Smooth muscle cell (in vitro differentiated cells): Measurements from ENCODE around the gene C1orf198. TPM values are rescaled to one million over a fixed set of nuclear protein-coding genes. Genes with fewer than 3 reads are reported as not detected.

Source experiments
- DNase-seq: peaks from one replicate; lab custom pipeline; 2025; ENCODE audit not compliant: unreplicated experiment; lab: John Stamatoyannopoulos, UW
- H2AFZ ChIP-seq: fragments of 200-600 bp; sonication (generic); 2 replicates; pipeline ENCODE4 v1.6.0; 2016; ENCODE audit warnings: antibody characterized with exemption, low read depth, mild to moderate bottlenecking
- H3F3A ChIP-seq: fragments of 200-600 bp; sonication (generic); 2 replicates; pipeline ENCODE4 v1.6.0; 2017; ENCODE audit warnings: antibody characterized with exemption, low read depth
- H3K27ac ChIP-seq: fragments of 200-600 bp; sonication (generic); 2 replicates; pipeline ENCODE4 v1.5.1; 2016; ENCODE audit warnings: low read depth, mild to moderate bottlenecking
- H3K27me3 ChIP-seq: fragments of 200-600 bp; sonication (generic); 2 replicates; pipeline ENCODE4 v1.6.1; 2016; ENCODE audit warnings: low read depth, mild to moderate bottlenecking
- H3K36me3 ChIP-seq: fragments of 200-600 bp; sonication (generic); 2 replicates; pipeline ENCODE4 v1.5.1; 2016; ENCODE audit warnings: low read depth
- H3K4me1 ChIP-seq: fragments of 200-600 bp; sonication (generic); 2 replicates; pipeline ENCODE4 v1.5.1; 2016; ENCODE audit warnings: low read depth
- H3K4me2 ChIP-seq: fragments of 200-600 bp; sonication (generic); 2 replicates; pipeline ENCODE4 v1.6.0; 2016; ENCODE audit warnings: mild to moderate bottlenecking
- H3K4me3 ChIP-seq: fragments of 200-600 bp; sonication (generic); 2 replicates; pipeline ENCODE4 v1.5.1; 2016; ENCODE audit warnings: mild to moderate bottlenecking
- H3K79me2 ChIP-seq: fragments of 200-600 bp; sonication (generic); 2 replicates; pipeline ENCODE4 v1.6.0; 2016; ENCODE audit warnings: low read depth, mild to moderate bottlenecking
- H3K9ac ChIP-seq: fragments of 200-600 bp; sonication (generic); 2 replicates; pipeline ENCODE4 v1.6.0; 2016; ENCODE audit warnings: low read depth
- H3K9me3 ChIP-seq: fragments of 200-600 bp; sonication (generic); replicated peaks from 2 replicates; pipeline ENCODE4 v1.5.1; 2016; ENCODE audit warnings: low read depth
- H4K20me1 ChIP-seq: fragments of 200-600 bp; sonication (generic); 2 replicates; pipeline ENCODE4 v1.6.0; 2016; ENCODE audit warnings: low read depth
- WGBS: methylation state at CpG from one replicate; pipeline ENCODE4 v1.1.7; 2016; ENCODE audit warnings: low lambda C conversion rate; 5-methylcytosine and 5-hydroxymethylcytosine counted together
- polyA plus RNA-seq: library from polyadenylated mRNA; unstranded; fragments of >200 nt; fragmentation: Nextera tagmentation; extraction: Ambion mirVana; gene quantifications from 2 replicates; pipeline ENCODE4 v1.2.1, GENCODE V29; 2016
- total RNA-seq: library from RNA; depleted of rRNA; stranded (reverse); fragments of >200 nt; gene quantifications from 2 replicates; pipeline ENCODE4 v1.2.3, GENCODE V29; 2014
- TF ChIP-seq, protein P1 (sequence below): fragments of 200-600 bp; sonication (generic); IDR thresholded peaks from 2 replicates; pipeline ENCODE4 v1.5.1; 2017; ENCODE audit warnings: borderline replicate concordance, mild to moderate bottlenecking, antibody characterized with exemption; ENCODE audit not compliant: insufficient read depth, poor library complexity, severe bottlenecking

The C1orf198 gene
- total and polyA plus RNA-seq, 2 experiments from 2014 or later: 67.7 to 77.5 TPM

GRCh38 chr1:230853731-230854130 is 14.6 kb downstream of the C1orf198 start:
- WGBS: 96% methylated on average over 3 of the region's 3 CpGs
- no peak overlapping the region for H3K4me3 ChIP-seq

DNA sequence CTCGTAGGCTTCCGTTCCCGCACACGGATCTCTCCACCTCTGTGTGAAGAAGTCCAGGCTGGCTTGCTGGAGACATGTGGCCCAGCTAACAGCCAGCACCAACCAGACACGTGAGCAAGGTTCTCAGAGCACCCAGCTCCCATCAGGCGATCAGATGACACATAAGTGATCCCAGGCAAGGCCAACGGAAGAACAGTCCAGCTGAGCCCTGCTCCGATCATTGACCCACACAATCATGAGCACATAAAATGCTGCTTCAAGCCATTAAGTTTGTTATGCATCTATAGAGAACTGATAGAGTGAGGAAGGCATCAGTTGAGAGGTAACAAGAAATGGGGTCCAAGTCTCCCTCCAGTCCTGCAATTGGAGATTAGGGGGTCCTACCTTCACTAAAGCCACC is 15.4 kb downstream of the C1orf198 start:
- WGBS: 86% methylated on average over 8 of the region's 8 CpGs
- Histone ChIP-seq H3K9me3 (no peaks in the 10 kb centered on the region), H2AFZ (no peak overlapping the region), H3K36me3 (peaks cover 12% of the 10 kb centered on the region), H4K20me1 (peaks cover 3% of the 10 kb centered on the region), H3K27ac (no peak overlapping the region), H3K4me1 (peaks cover 43% of the 10 kb centered on the region), H3K4me3 (no peak overlapping the region), H3K79me2 (peaks cover 27% of the 10 kb centered on the region), H3K4me2 (no peak overlapping the region), H3F3A (peaks cover 14% of the 10 kb centered on the region), H3K27me3 (no peaks in the 10 kb centered on the region), H3K9ac (no peak overlapping the region)
- DNase-seq: no peak
- TF ChIP-seq, protein P1, sequence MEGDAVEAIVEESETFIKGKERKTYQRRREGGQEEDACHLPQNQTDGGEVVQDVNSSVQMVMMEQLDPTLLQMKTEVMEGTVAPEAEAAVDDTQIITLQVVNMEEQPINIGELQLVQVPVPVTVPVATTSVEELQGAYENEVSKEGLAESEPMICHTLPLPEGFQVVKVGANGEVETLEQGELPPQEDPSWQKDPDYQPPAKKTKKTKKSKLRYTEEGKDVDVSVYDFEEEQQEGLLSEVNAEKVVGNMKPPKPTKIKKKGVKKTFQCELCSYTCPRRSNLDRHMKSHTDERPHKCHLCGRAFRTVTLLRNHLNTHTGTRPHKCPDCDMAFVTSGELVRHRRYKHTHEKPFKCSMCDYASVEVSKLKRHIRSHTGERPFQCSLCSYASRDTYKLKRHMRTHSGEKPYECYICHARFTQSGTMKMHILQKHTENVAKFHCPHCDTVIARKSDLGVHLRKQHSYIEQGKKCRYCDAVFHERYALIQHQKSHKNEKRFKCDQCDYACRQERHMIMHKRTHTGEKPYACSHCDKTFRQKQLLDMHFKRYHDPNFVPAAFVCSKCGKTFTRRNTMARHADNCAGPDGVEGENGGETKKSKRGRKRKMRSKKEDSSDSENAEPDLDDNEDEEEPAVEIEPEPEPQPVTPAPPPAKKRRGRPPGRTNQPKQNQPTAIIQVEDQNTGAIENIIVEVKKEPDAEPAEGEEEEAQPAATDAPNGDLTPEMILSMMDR: no peak

More at GRCh38 chr1:230853731-230854130, 14.6 kb downstream of the C1orf198 start:
- H3F3A ChIP-seq: peaks cover 19% of the 10 kb centered on the region
- no peak overlapping the region for H3K27ac ChIP-seq
- peaks cover 33% of the 10 kb centered on the region for H3K79me2 ChIP-seq
- no peak overlapping the region for H3K4me2 ChIP-seq
- peaks cover 12% of the 10 kb centered on the region for H3K36me3 ChIP-seq
- no peaks in the 10 kb centered on the region for H3K9me3 ChIP-seq
- H3K4me1 ChIP-seq: peaks cover 51% of the 10 kb centered on the region
- no peak for DNase-seq
- no peak overlapping the region for H2AFZ ChIP-seq
- H3K27me3 ChIP-seq: no peaks in the 10 kb centered on the region
- TF ChIP-seq, protein P1: no peak
- peaks cover 9% of the 10 kb centered on the region for H4K20me1 ChIP-seq
- no peak overlapping the region for H3K9ac ChIP-seq

- Histone ChIP-seq H3K27ac (peak overlapping the region; percentile 91), H3K27me3 (no peaks in the 10 kb centered on the region), H3K4me3 (no peak overlapping the region), H3K36me3 (peaks cover 12% of the 10 kb centered on the region), H2AFZ (no peak overlapping the region), H3K9ac (peak overlapping the region; percentile 58), H3F3A (peaks cover 7% of the 10 kb centered on the region), H3K4me1 (peaks cover 36% of the 10 kb centered on the region), H4K20me1 (no peaks in the 10 kb centered on the region), H3K4me2 (peak overlapping the region; percentile 75), H3K79me2 (peaks cover 34% of the 10 kb centered on the region), H3K9me3 (no peaks in the 10 kb centered on the region)
- DNase-seq: no peak
- TF ChIP-seq, protein P1: no peak
- 9% methylated on average over 5 of the region's 5 CpGs for WGBS
Observed at GRCh38 chr1:230851291-230851691, 17.0 kb downstream of the C1orf198 start.

GRCh38 chr1:230850547-230850946 is 17.8 kb downstream of the C1orf198 start:
- H3K9ac ChIP-seq: peak overlapping the region; percentile 58
- no peaks in the 10 kb centered on the region for H3K27me3 ChIP-seq
- no peak overlapping the region for H3K4me3 ChIP-seq
- no peak overlapping the region for H2AFZ ChIP-seq
- no peak for DNase-seq
- TF ChIP-seq, protein P1: no peak
- peaks cover 7% of the 10 kb centered on the region for H3F3A ChIP-seq
- H3K79me2 ChIP-seq: peaks cover 32% of the 10 kb centered on the region
- 64% methylated on average over 7 of the region's 8 CpGs for WGBS
- H3K36me3 ChIP-seq: peaks cover 12% of the 10 kb centered on the region
- peaks cover 30% of the 10 kb centered on the region for H3K4me1 ChIP-seq
- no peaks in the 10 kb centered on the region for H3K9me3 ChIP-seq
- peak overlapping the region; percentile 75 for H3K4me2 ChIP-seq
- no peaks in the 10 kb centered on the region for H4K20me1 ChIP-seq
- peak overlapping the region; percentile 91 for H3K27ac ChIP-seq
